22Rv1 (cell line): ENCODE measurements around the gene NOX5.

ENCODE experiments used
- H3K27ac ChIP-seq: fragments of 450-650 bp; 2 replicates; pipeline ENCODE4 v1.5.1; 2017
- ZFX ChIP-seq: fragments of 450-650 bp; IDR thresholded peaks from 2 replicates; pipeline ENCODE4 v1.6.1; 2017; ENCODE audit warnings: antibody characterized with exemption, borderline replicate concordance
- TF ChIP-seq, protein P1 (sequence below): fragments of 450-650 bp; IDR thresholded peaks from 2 replicates; pipeline ENCODE4 v1.5.1; 2017; ENCODE audit warnings: mild to moderate bottlenecking

NOX5 gene

DNA sequence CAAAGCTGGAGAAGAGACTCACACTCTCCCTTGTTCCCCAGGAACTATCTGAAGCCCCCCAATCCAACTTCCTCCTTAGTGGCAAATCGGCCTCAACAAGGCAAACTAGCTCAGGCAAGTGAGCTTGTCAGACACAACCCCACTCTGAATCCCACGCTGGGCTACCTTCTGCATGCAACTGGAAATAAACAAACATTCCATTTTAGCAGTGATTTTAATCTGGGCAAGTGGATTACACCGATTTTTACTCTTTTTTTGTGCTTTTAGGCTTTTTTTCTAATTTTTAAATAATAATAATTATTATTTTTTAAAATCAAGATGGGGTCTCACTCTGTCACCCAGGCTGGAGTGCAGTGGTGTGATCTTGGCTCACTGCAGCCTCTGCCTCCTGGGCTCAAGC is 2.9 kb upstream of the NOX5 start:
- TF ChIP-seq, protein P1, sequence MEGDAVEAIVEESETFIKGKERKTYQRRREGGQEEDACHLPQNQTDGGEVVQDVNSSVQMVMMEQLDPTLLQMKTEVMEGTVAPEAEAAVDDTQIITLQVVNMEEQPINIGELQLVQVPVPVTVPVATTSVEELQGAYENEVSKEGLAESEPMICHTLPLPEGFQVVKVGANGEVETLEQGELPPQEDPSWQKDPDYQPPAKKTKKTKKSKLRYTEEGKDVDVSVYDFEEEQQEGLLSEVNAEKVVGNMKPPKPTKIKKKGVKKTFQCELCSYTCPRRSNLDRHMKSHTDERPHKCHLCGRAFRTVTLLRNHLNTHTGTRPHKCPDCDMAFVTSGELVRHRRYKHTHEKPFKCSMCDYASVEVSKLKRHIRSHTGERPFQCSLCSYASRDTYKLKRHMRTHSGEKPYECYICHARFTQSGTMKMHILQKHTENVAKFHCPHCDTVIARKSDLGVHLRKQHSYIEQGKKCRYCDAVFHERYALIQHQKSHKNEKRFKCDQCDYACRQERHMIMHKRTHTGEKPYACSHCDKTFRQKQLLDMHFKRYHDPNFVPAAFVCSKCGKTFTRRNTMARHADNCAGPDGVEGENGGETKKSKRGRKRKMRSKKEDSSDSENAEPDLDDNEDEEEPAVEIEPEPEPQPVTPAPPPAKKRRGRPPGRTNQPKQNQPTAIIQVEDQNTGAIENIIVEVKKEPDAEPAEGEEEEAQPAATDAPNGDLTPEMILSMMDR, result no peak
- TF ChIP-seq ZFX, result no peak
- H3K27ac ChIP-seq, result no peak overlapping the region

DNA sequence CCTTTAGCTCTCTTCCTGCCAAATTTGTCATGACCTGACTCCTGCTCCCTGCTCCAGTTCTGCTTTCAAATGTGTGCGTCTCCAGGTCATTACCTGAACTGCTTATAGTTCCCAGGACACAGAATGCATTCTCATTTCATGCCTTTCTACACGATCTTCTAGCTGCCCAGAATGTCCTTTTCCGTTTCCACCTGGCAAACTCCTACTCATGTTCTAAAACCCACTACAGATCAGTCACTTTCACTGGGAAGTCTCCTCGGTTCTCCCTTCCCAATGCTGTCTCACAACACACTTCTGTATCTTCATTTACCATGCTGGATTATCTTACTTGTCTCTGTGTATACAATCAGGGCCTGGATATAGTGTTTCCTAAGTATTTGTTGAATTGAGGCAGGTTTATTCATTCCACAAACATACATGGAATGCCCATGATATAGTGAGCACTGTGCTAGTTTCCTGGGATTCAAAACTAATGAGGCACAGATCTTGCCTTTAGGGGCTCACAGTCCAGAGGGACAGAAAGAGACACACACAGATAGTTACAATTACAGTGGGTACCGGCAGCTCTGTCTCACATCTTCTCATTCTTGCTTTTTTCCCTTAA is 1.6 kb upstream of the NOX5 start:
- TF ChIP-seq, protein P1, result no peak
- no peak for TF ChIP-seq ZFX

DNA sequence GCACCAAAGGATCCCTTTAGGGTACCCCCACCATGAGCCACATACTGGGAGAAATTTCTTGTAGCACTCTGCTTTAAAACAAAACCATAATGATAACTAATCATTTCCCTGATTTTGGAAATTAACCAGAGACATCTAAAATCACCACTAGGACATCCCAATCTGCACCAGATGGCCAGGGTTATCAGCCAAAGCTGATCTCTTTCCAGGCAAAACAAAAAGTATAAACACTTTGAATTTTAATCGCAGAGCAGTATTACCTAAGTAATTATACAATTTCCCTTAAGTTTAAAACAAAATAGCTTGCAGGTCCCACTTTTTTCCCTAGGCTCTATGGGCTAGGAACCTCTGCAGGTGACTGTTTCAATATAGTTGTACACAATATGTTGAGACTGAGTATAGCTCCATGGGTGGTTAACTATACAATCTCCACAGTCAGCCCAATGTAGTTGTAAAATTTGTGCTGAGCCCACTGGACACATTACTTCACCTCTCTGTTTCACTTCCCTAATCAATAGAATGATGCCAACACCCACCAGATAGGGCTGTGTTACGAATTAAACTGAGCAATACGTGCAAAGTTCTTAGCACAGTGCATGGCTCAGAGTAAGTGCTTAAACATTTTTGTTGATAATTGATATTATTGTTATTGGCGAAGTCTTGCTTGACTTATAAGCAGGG is 629 bp upstream of the NOX5 start:
- no peak overlapping the region for H3K27ac ChIP-seq
- TF ChIP-seq ZFX, result no peak
- TF ChIP-seq, protein P1, result no peak

More for the DNA sequence above, 1.6 kb upstream of the NOX5 start:
- H3K27ac ChIP-seq, result no peak overlapping the region

DNA sequence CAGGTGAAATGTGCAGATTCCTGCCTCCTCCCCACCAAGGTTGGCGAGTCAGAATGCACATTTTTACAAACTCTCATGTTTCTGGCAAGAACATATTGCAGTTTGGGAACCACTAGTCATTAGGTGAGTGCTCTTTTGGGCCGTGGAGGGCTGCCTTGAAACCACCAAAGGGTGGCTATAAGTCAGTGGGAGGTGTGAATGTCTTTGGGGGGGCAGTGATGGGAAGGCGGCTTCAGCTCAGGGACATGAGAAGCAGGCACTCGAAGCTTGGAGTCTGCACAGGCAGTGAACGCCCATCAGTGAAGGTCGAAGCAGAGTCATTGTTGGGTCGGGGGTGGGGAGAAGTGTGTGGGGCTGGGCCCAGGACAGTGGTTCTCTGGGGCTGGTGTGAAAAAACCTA is 1.1 kb downstream of the NOX5 start:
- no peak for TF ChIP-seq ZFX
- TF ChIP-seq, protein P1, result no peak

DNA sequence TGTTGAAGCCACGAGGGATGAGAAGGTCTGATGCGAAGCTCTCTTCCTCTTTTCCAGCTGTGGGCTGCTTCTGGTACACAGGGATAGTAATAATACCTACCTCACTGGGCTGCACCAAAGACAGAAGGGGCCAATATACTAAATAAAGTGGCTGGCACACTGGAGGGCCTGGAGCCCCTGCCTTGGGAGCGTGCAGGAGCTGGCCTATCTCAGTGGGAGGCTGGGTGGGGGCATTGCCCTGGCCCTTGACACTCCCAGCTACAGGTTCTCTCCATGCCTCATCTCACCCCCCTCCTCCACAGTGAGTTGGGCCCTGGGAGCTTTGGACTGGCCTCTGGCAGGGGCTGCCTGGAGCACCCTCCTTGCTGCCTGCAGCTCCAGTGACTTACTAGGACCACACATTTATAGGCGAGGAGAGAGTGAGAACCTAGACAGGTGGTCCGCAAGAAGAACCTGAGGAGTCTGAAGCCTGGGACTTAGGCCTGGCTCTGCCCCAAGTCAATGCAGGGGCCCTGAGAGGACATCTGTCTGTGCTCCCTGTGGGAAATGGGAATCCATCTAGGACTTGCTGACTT is 1.6 kb downstream of the NOX5 start:
- H3K27ac ChIP-seq, result no peak overlapping the region
- no peak for TF ChIP-seq ZFX
- TF ChIP-seq, protein P1, result no peak

More for the DNA sequence above, 1.1 kb downstream of the NOX5 start:
- H3K27ac ChIP-seq, result no peak overlapping the region

DNA sequence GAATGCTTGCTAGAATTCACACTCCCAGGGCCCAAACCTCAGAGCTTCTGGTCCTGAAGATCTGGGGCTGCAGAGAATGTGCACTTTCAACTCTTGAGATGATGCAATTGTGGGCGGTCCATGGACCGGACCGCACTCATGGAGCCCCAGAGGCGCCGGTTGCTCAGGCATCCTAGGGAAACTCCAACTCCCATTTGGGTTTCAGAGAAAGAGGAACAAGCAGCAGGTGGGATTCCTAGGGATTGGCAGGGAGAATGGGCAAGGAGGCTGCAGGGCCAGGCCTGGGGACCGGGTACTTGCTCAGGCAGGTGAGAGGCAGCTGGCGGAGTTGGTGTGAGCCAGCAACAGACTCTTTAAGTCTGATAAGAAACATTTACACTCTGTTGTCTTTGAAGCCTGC is 3.5 kb downstream of the NOX5 start:
- no peak for TF ChIP-seq ZFX
- TF ChIP-seq, protein P1, result no peak
- no peak overlapping the region for H3K27ac ChIP-seq

DNA sequence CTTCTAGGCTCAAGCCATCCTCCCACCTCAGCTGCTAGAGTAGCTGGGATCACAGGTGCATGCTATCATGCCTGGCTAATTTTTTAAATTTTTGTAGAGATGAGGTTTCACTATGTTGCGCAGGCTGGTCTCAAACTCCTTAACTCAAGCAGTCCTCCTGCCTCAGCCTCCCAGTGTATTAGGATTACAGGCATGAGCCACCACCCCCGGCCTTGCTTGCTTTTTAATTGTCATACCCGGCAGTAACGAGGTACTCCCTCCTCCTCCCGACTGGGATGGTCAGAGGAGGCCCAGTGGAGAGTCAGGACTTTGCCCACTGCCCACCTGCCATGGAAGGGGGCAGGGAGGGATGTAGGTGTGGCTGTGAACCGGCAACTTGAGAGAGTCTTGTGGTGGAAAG is 4.5 kb downstream of the NOX5 start:
- TF ChIP-seq, protein P1, result no peak
- TF ChIP-seq ZFX, result no peak
- no peak overlapping the region for H3K27ac ChIP-seq
